ENCODE data around the gene IL22RA1.

- TF ChIP-seq, protein P1, sequence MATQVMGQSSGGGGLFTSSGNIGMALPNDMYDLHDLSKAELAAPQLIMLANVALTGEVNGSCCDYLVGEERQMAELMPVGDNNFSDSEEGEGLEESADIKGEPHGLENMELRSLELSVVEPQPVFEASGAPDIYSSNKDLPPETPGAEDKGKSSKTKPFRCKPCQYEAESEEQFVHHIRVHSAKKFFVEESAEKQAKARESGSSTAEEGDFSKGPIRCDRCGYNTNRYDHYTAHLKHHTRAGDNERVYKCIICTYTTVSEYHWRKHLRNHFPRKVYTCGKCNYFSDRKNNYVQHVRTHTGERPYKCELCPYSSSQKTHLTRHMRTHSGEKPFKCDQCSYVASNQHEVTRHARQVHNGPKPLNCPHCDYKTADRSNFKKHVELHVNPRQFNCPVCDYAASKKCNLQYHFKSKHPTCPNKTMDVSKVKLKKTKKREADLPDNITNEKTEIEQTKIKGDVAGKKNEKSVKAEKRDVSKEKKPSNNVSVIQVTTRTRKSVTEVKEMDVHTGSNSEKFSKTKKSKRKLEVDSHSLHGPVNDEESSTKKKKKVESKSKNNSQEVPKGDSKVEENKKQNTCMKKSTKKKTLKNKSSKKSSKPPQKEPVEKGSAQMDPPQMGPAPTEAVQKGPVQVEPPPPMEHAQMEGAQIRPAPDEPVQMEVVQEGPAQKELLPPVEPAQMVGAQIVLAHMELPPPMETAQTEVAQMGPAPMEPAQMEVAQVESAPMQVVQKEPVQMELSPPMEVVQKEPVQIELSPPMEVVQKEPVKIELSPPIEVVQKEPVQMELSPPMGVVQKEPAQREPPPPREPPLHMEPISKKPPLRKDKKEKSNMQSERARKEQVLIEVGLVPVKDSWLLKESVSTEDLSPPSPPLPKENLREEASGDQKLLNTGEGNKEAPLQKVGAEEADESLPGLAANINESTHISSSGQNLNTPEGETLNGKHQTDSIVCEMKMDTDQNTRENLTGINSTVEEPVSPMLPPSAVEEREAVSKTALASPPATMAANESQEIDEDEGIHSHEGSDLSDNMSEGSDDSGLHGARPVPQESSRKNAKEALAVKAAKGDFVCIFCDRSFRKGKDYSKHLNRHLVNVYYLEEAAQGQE (IDR thresholded peaks at IDR 0.05; ENCODE audit: low read depth) = no peak
- no peak for TF ChIP-seq FOXM1 (IDR thresholded peaks at IDR 0.05; ENCODE audit: borderline replicate concordance, low read depth)
- no peak for TF ChIP-seq YY1 (IDR thresholded peaks at IDR 0.05; ENCODE audit: low read depth)
- TF ChIP-seq MAX (IDR thresholded peaks at IDR 0.05) = no peak
- no peak for TF ChIP-seq NFIC (IDR thresholded peaks at IDR 0.05)
- no peak for TF ChIP-seq TAF1 (IDR thresholded peaks at IDR 0.05; ENCODE audit: low read depth)
- no peak for TF ChIP-seq TEAD4 (IDR thresholded peaks at IDR 0.05)
- no peak for TF ChIP-seq RAD21 (IDR thresholded peaks at IDR 0.05; ENCODE audit: low read depth)
- no peak for TF ChIP-seq EP300 (IDR thresholded peaks at IDR 0.05; ENCODE audit: borderline replicate concordance)
- no peak for TF ChIP-seq USF1 (IDR thresholded peaks at IDR 0.05)
- TF ChIP-seq ZBTB7A (IDR thresholded peaks at IDR 0.05; ENCODE audit: low read depth) = no peak
- TF ChIP-seq CEBPB (IDR thresholded peaks at IDR 0.05) = no peak
Measured at GRCh38 chr1:24074196-24074595, 68.7 kb downstream of the IL22RA1 start.

Measured in Ishikawa (cell line).